RWPE1 (cell line): Measurements from ENCODE around the gene PDE4B.

Source experiments
- CTCF ChIA-PET: fragments of 350-600 bp; sonication (Branson Sonifier 250); formaldehyde crosslinking; extraction: SDS; loops from one replicate; lab custom pipeline; 2021; lab: Yijun Ruan, JAX
- POLR2A ChIA-PET: fragments of 400-600 bp; formaldehyde crosslinking; extraction: SDS; loops from one replicate; lab custom pipeline; 2020; ENCODE audit warnings: antibody characterized with exemption; ENCODE audit not compliant: low non-redundant PET; lab: Yijun Ruan, JAX
- DNase-seq: peaks from one replicate; pipeline ENCODE4 v3.0.0; 2012; ENCODE audit warnings: low spot score
- H3K27ac ChIP-seq: fragments of 450-650 bp; 2 replicates; pipeline ENCODE4 v1.5.1; 2017
- TF ChIP-seq, protein P1 (sequence below): fragments of 450-650 bp; conservative IDR thresholded peaks from 2 replicates; pipeline ENCODE4 v1.5.1; 2017; ENCODE audit warnings: low read depth, mild to moderate bottlenecking

PDE4B gene

DNA sequence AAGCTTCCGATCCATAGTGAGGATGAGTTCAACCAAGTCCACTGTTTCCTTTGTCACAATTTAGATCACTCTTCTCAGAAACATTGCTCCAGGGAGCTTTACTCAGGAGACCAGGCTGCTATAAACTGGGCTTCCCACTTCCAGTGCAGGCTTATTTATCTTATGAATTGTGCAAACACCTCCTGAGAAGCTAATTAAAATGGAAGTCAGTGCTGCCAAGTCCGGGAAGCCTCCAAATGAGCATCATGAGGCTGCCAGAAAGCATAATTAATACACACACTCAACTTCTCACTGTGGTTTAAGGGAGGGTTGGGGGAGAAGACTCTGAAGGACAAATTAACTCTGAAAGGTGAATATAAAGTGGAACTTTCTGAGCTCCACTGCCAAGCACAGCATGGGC lies 596.2 kb downstream of the PDE4B start:
- ChIA-PET CTCF (no interaction called here), POLR2A (no interaction called here)
- no peak overlapping the region for H3K27ac ChIP-seq
- DNase-seq: no peak
- TF ChIP-seq, protein P1, sequence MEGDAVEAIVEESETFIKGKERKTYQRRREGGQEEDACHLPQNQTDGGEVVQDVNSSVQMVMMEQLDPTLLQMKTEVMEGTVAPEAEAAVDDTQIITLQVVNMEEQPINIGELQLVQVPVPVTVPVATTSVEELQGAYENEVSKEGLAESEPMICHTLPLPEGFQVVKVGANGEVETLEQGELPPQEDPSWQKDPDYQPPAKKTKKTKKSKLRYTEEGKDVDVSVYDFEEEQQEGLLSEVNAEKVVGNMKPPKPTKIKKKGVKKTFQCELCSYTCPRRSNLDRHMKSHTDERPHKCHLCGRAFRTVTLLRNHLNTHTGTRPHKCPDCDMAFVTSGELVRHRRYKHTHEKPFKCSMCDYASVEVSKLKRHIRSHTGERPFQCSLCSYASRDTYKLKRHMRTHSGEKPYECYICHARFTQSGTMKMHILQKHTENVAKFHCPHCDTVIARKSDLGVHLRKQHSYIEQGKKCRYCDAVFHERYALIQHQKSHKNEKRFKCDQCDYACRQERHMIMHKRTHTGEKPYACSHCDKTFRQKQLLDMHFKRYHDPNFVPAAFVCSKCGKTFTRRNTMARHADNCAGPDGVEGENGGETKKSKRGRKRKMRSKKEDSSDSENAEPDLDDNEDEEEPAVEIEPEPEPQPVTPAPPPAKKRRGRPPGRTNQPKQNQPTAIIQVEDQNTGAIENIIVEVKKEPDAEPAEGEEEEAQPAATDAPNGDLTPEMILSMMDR: no peak

- no peak for DNase-seq
- TF ChIP-seq, protein P1: no peak
- no peak overlapping the region for H3K27ac ChIP-seq
- POLR2A ChIA-PET: no interaction called here
- CTCF ChIA-PET: interaction anchor here (0.6 kb wide), 1 partner anchor 269 kb away, joined by 3 read pairs; no protein-coding TSS in a partner anchor
Observed at GRCh38 chr1:66393586-66394287, 601.0 kb downstream of the PDE4B start.

- no peak for DNase-seq
- POLR2A ChIA-PET: no interaction called here
Observed at GRCh38 chr1:66394603-66395002, 601.9 kb downstream of the PDE4B start.

DNA sequence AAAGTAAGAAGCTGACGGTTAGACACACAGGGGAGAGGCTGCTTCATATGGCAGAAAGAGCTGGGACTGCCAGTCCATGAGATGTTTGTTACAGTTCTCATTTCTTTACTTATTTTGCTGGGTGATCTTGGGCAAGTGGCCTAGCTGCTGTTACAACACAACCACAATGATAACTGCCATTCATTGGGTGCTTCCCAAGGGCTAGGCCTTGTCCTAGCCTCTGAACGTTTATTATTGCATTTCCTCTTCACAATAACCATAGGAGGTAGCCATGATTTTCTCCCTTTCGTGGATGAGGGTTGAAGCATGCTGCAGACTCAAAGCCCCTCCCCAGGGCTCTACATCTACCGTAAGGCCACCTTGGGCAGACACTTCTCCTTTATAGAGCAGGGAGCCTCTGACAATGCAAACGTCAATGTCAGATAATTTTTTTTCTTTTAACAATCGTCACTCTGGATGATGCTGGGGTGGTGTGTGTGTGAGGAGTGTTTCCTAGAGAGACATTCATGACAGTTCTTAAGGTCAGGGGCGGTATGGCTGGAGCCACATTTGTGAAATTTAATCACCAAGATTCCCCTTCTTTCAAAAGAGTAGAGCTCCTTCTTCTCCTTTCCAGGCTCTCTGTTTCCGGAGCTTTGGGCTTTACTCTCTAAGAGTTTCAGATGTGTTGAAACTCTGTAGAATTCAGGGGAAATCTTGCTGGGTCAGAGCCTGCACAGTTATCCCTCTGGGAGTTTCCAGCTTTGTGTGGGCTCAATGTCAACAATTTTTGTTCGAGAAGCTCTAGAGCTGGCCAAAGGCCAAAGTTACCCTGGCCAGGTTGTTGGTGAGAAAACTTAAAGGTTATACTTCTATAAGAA lies 602.7 kb downstream of the PDE4B start:
- ChIA-PET POLR2A (no interaction called here), CTCF (interaction anchor here (0.7 to 0.9 kb wide), 2 partner anchors 9 to 393 kb away, joined by 3 read pairs; no protein-coding TSS in a partner anchor)
- TF ChIP-seq, protein P1: no peak
- no peak for DNase-seq
- no peak overlapping the region for H3K27ac ChIP-seq

More at GRCh38 chr1:66394603-66395002, 601.9 kb downstream of the PDE4B start:
- TF ChIP-seq, protein P1: no peak
- CTCF ChIA-PET: no interaction called here
- no peak overlapping the region for H3K27ac ChIP-seq

DNA sequence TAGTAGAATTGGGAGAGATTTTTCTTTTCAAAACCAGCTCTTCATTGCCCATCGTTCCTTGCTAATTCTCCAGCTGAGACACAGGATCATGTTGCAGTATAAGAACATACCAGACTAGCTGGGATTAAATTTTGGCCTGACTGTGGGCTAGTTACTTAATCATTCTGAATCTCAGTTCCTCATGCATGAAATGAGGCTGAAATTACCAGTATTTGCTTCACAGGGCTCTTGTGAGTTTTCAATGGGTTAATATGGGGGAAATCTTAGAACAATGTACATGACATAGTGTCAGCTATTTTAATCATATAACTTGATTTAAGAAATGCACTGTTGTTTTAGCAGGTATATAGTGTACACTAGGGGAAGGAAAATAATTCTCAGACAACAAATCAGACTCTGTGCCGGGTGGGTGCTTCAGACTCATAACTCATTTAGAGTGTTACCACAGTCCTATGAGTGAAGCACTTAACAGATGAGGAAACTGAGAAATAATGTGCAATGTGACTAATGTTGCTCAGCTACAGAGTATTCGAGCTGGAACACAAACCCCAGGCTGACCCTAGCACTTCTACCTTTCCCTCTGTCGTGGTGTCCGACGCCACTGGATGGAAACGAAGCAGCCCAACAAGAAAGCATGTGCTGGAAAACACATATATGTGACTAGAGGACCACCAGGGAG lies 603.7 kb downstream of the PDE4B start:
- no peak for DNase-seq
- CTCF ChIA-PET: interaction anchor here (0.7 to 0.9 kb wide), 2 partner anchors 10 to 392 kb away, joined by 3 read pairs; no protein-coding TSS in a partner anchor
- POLR2A ChIA-PET: interaction anchor here (0.5 kb wide), 1 partner anchor 1124 kb away, joined by 3 read pairs; no protein-coding TSS in a partner anchor
- no peak overlapping the region for H3K27ac ChIP-seq
- TF ChIP-seq, protein P1: no peak

- TF ChIP-seq, protein P1: no peak
- CTCF ChIA-PET: no interaction called here
Observed at GRCh38 chr1:66397192-66397591, 604.5 kb downstream of the PDE4B start.

More at GRCh38 chr1:66397192-66397591, 604.5 kb downstream of the PDE4B start:
- POLR2A ChIA-PET: no interaction called here
- no peak for DNase-seq
- H3K27ac ChIP-seq: no peak overlapping the region
